Retinal pigment epithelial cell (primary cell): ENCODE data around the gene EXOC6.

ENCODE experiments used
- DNase-seq: peaks from one replicate; pipeline ENCODE4 v3.0.0-alpha.2; 2010; ENCODE audit warnings: low read depth
- H3K4me3 ChIP-seq: 2 replicates; pipeline ENCODE4 v1.5.1; 2011; ENCODE audit warnings: mild to moderate bottlenecking, low read length, control low read depth, moderate library complexity
- CTCF ChIP-seq: conservative IDR thresholded peaks from 2 replicates; pipeline ENCODE4 v1.5.1; 2011; ENCODE audit warnings: low read depth, low read length, control low read depth, inconsistent platforms

EXOC6 gene

GRCh38 chr10:92913973-92914372, 65.7 kb downstream of the EXOC6 start:
- DNase-seq: no peak
- TF ChIP-seq CTCF: no peak
- H3K4me3 ChIP-seq: no peak overlapping the region

GRCh38 chr10:92914478-92915325, 66.4 kb downstream of the EXOC6 start:
- TF ChIP-seq CTCF: peak; percentile 83
- DNase-seq: peak; percentile 5
- H3K4me3 ChIP-seq: no peak overlapping the region

GRCh38 chr10:92915892-92916291, 67.6 kb downstream of the EXOC6 start:
- no peak for TF ChIP-seq CTCF
- no peak overlapping the region for H3K4me3 ChIP-seq
- no peak for DNase-seq

GRCh38 chr10:92916433-92916832, 68.1 kb downstream of the EXOC6 start:
- no peak overlapping the region for H3K4me3 ChIP-seq
- TF ChIP-seq CTCF: no peak
- no peak for DNase-seq

- DNase-seq: no peak
- H3K4me3 ChIP-seq: no peak overlapping the region
- TF ChIP-seq CTCF: no peak
These were observed 70.3 kb downstream of the EXOC6 start for GRCh38 chr10:92918603-92919002.

- TF ChIP-seq CTCF: no peak
- H3K4me3 ChIP-seq: no peak overlapping the region
- no peak for DNase-seq
These were observed 72.5 kb downstream of the EXOC6 start for GRCh38 chr10:92920866-92921265.

- no peak for TF ChIP-seq CTCF
- DNase-seq: no peak
These were observed 75.1 kb downstream of the EXOC6 start for GRCh38 chr10:92923416-92923815.

More at GRCh38 chr10:92923416-92923815, 75.1 kb downstream of the EXOC6 start:
- H3K4me3 ChIP-seq: no peak overlapping the region
